GM20000 (cell line): ENCODE data around the gene MED6.
A peak's percentile ranks its signal among the peaks of the same experiment; 100 is the strongest.

ENCODE experiments used
- DNase-seq: peaks from one replicate; pipeline ENCODE4 v3.0.0; 2012; ENCODE audit warnings: low spot score
- CTCF ChIP-seq: IDR thresholded peaks from 2 replicates; pipeline ENCODE4 v1.5.1; 2012; ENCODE audit warnings: mild to moderate bottlenecking, control low read depth; ENCODE audit errors: extremely low read depth, missing control alignments

The MED6 gene

GRCh38 chr14:70571139-70571538, 29.3 kb downstream of the MED6 start:
- DNase-seq = no peak
- no peak for TF ChIP-seq CTCF

- DNase-seq = peak; percentile 30
- TF ChIP-seq CTCF = peak; percentile 26
Measured at GRCh38 chr14:70567791-70568190, 32.7 kb downstream of the MED6 start.

GRCh38 chr14:70563869-70564268, 36.6 kb downstream of the MED6 start:
- DNase-seq = no peak
- no peak for TF ChIP-seq CTCF

GRCh38 chr14:70563417-70563816, 37.0 kb downstream of the MED6 start:
- TF ChIP-seq CTCF = no peak

GRCh38 chr14:70558356-70558755, 42.1 kb downstream of the MED6 start:
- no peak for TF ChIP-seq CTCF

More at GRCh38 chr14:70563417-70563816, 37.0 kb downstream of the MED6 start:
- no peak for DNase-seq

GRCh38 chr14:70555890-70556289, 44.6 kb downstream of the MED6 start:
- no peak for TF ChIP-seq CTCF
- DNase-seq = no peak

More at GRCh38 chr14:70558356-70558755, 42.1 kb downstream of the MED6 start:
- no peak for DNase-seq

GRCh38 chr14:70538087-70538486, 62.4 kb downstream of the MED6 start:
- DNase-seq = no peak
- TF ChIP-seq CTCF = no peak
